PFSK-1 (cell line): ENCODE results near the gene TANGO6.

ENCODE experiments used
- FOXP2 ChIP-seq: optimal IDR thresholded peaks from 2 replicates; pipeline ENCODE3; 2011; ENCODE audit warnings: borderline replicate concordance, control low read depth, inconsistent platforms; ENCODE audit not compliant: insufficient read depth; ENCODE audit errors: extremely low read length, extremely low read depth
- POLR2AphosphoS5 ChIP-seq: IDR thresholded peaks from 2 replicates; pipeline ENCODE4 v1.6.1; 2012; ENCODE audit warnings: low read depth, mild to moderate bottlenecking, control low read depth, low read length, moderate library complexity
- SIN3A ChIP-seq: IDR thresholded peaks from 2 replicates; pipeline ENCODE4 v1.6.1; 2012; ENCODE audit warnings: mild to moderate bottlenecking, low read length, moderate library complexity, borderline replicate concordance; ENCODE audit not compliant: insufficient read depth
- TAF1 ChIP-seq: IDR thresholded peaks from 2 replicates; pipeline ENCODE4 v1.6.1; 2012; ENCODE audit warnings: low read length, control low read depth, borderline replicate concordance; ENCODE audit not compliant: insufficient read depth
- TF ChIP-seq, protein P1 (sequence below), 2 experiments: IDR thresholded peaks; 2 replicates each; pipeline versions ENCODE4 v1.6.1 to v1.8.0; 2011 to 2012; ENCODE audit warnings: low read depth in 2 of 2, low read length in 2 of 2, control low read depth in 1 of 2, inconsistent platforms in 1 of 2, mild to moderate bottlenecking in 1 of 2, moderate library complexity in 1 of 2; ENCODE audit not compliant: insufficient read depth in 1 of 2

TANGO6 gene

DNA sequence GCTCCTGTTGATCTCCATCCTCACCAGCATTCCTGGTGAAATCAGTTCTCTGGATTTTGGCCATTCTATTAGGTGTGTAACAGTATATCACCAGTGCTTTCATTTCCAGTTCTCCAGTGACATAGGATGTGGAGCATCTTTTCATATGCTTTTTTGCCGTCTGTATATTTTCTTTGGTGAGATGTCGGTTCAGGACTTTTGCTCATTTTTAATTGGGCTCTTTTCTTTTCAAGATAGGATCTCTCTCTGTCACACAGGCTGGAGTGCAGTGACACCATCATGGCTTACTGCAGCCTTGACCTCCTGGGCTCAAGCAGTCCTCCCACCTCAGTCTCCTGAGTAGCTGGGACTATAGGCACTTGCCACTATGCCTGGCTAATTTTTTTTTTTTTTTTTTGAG lies 74.2 kb downstream of the TANGO6 start:
- TF ChIP-seq TAF1 (no peak), POLR2AphosphoS5 (no peak), SIN3A (no peak), FOXP2 (no peak)
- TF ChIP-seq, protein P1, sequence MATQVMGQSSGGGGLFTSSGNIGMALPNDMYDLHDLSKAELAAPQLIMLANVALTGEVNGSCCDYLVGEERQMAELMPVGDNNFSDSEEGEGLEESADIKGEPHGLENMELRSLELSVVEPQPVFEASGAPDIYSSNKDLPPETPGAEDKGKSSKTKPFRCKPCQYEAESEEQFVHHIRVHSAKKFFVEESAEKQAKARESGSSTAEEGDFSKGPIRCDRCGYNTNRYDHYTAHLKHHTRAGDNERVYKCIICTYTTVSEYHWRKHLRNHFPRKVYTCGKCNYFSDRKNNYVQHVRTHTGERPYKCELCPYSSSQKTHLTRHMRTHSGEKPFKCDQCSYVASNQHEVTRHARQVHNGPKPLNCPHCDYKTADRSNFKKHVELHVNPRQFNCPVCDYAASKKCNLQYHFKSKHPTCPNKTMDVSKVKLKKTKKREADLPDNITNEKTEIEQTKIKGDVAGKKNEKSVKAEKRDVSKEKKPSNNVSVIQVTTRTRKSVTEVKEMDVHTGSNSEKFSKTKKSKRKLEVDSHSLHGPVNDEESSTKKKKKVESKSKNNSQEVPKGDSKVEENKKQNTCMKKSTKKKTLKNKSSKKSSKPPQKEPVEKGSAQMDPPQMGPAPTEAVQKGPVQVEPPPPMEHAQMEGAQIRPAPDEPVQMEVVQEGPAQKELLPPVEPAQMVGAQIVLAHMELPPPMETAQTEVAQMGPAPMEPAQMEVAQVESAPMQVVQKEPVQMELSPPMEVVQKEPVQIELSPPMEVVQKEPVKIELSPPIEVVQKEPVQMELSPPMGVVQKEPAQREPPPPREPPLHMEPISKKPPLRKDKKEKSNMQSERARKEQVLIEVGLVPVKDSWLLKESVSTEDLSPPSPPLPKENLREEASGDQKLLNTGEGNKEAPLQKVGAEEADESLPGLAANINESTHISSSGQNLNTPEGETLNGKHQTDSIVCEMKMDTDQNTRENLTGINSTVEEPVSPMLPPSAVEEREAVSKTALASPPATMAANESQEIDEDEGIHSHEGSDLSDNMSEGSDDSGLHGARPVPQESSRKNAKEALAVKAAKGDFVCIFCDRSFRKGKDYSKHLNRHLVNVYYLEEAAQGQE (IDR thresholded peaks at IDR 0.05; ENCODE audit: insufficient read depth in 1 of 2, low read depth in 2 of 2, low read length in 2 of 2): no peak

GRCh38 chr16:68920349-68920748 lies 77.0 kb downstream of the TANGO6 start:
- TF ChIP-seq, protein P1 (IDR thresholded peaks at IDR 0.05; ENCODE audit: insufficient read depth in 1 of 2, low read depth in 2 of 2, low read length in 2 of 2): no peak
- TF ChIP-seq POLR2AphosphoS5: no peak
- no peak for TF ChIP-seq FOXP2
- TF ChIP-seq TAF1: no peak
- TF ChIP-seq SIN3A: no peak

DNA sequence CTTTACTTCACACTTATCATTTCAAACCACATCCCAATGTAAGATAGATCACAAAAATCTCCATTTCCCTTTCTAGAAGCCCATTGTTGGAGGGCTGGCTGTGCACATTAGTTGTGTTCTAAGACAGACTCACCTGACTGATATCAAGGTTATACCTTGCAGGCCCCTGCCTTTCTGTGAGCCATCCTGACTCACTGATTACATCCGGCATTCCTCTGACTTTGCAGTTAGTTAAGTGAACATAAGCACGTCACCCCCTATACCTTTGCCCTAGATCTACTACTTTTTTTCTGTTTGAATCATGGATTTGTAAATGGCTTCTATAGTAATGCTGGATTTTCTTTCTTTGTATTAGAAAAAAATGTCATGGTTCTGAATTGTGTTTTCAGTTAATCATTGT lies 78.3 kb downstream of the TANGO6 start:
- TF ChIP-seq FOXP2 (no peak), POLR2AphosphoS5 (no peak)

GRCh38 chr16:68923116-68923515 lies 79.8 kb downstream of the TANGO6 start:
- TF ChIP-seq FOXP2 (no peak), POLR2AphosphoS5 (no peak), TAF1 (no peak)

- TF ChIP-seq FOXP2: no peak
- TF ChIP-seq POLR2AphosphoS5: no peak
- TF ChIP-seq, protein P1 (IDR thresholded peaks at IDR 0.05; ENCODE audit: insufficient read depth in 1 of 2, low read depth in 2 of 2, low read length in 2 of 2): no peak
- no peak for TF ChIP-seq TAF1
- TF ChIP-seq SIN3A: no peak
These were observed 83.7 kb downstream of the TANGO6 start for GRCh38 chr16:68927018-68927417.

GRCh38 chr16:68931196-68931595 lies 87.9 kb downstream of the TANGO6 start:
- TF ChIP-seq SIN3A (no peak), FOXP2 (no peak), TAF1 (no peak), POLR2AphosphoS5 (no peak)
- TF ChIP-seq, protein P1 (IDR thresholded peaks at IDR 0.05; ENCODE audit: insufficient read depth in 1 of 2, low read depth in 2 of 2, low read length in 2 of 2): no peak
